ENCODE data around the gene OR4D1.

DNA sequence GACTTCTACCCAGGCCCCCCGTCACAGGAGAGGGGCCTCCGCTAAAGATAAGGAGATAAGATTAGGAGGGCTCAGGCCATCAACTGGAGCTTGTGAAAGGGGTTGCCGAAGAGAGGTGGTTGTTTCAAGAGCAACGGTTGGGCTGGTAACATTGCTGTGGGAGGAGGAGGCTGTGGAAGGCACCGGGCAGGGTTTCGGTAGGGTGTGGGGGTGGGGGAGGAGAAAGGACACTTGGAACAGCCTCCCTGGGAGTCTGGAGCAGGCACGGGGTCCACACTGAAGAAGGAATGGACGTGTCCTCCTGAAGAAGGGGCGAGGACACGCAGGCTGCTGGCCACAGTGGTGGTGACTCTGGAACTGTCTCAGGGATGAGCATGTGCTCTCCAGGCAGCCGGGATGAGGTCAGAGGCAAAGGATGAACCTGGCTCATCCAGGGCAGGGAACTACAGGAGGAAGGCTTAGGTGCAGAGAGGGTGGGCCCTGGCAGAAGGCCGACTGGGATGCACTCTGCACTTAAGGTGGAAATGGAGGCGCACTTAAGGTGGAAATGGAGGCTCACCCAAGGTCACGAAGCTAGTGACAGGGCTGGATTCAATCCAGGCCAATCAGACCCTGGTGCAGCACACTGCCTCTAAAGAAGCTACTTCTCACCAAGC lies 43.2 kb downstream of the OR4D1 start:
- TF ChIP-seq CTCF (IDR thresholded peaks at IDR 0.05; ENCODE audit: poor library complexity) (no peak), EZH2phosphoT487 (IDR thresholded peaks at IDR 0.05; ENCODE audit: low read depth, severe bottlenecking, unreplicated experiment) (no peak), EZH2 (IDR thresholded peaks at IDR 0.05; ENCODE audit: borderline replicate concordance) (no peak)

Data from hepatocyte (in vitro differentiated cells).